Stomach (tissue), 4 donors: ENCODE measurements around the gene GRSF1.

Source experiments
- POLR2A ChIP-seq, 4 donors: fragments of 450-650 bp; IDR thresholded peaks; one replicate each; pipeline ENCODE4 v1.6.1; 2016; ENCODE audit warnings: antibody characterized with exemption in 4 of 4, control low read depth in 2 of 4, mild to moderate bottlenecking in 1 of 4, moderate library complexity in 1 of 4
- POLR2AphosphoS5 ChIP-seq, 3 donors: sonication (generic); formaldehyde crosslinking; IDR thresholded peaks; one replicate each; pipeline ENCODE4 v1.6.1; 2016; ENCODE audit warnings: antibody characterized with exemption in 3 of 3
- TF ChIP-seq, protein P1 (sequence below), 7 experiments: fragments of 450-650 bp in 4 of 7; fragments of 200-600 bp in 3 of 7; sonication (generic) in 3 of 7; IDR thresholded peaks; one replicate each; pipeline ENCODE4 v1.5.1; 2016 to 2019; ENCODE audit warnings: antibody characterized with exemption in 7 of 7, control low read depth in 2 of 7, mild to moderate bottlenecking in 1 of 7

DNA sequence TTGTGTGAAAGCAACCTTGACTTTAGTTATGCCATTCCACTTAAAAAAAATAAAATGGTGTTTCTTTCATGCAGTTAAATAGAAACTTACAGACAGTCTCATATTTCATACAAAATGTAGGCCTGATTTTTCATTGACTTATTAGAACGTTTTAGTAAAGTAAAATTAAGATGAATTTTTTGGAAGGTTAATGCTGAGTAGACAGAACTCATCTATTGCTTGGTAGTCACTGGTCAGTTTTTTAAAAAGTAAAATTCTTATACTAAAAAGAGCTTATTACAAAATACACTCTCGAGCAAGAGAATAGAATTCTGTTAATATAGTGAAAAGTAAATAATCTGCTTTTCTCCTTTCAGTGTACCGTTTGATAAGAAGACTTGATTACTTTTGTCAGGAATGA, 41.0 kb upstream of the GRSF1 start:
- TF ChIP-seq, protein P1, sequence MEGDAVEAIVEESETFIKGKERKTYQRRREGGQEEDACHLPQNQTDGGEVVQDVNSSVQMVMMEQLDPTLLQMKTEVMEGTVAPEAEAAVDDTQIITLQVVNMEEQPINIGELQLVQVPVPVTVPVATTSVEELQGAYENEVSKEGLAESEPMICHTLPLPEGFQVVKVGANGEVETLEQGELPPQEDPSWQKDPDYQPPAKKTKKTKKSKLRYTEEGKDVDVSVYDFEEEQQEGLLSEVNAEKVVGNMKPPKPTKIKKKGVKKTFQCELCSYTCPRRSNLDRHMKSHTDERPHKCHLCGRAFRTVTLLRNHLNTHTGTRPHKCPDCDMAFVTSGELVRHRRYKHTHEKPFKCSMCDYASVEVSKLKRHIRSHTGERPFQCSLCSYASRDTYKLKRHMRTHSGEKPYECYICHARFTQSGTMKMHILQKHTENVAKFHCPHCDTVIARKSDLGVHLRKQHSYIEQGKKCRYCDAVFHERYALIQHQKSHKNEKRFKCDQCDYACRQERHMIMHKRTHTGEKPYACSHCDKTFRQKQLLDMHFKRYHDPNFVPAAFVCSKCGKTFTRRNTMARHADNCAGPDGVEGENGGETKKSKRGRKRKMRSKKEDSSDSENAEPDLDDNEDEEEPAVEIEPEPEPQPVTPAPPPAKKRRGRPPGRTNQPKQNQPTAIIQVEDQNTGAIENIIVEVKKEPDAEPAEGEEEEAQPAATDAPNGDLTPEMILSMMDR (IDR thresholded peaks at IDR 0.05) = no peak
- no peak for TF ChIP-seq POLR2A (IDR thresholded peaks at IDR 0.05)
- TF ChIP-seq POLR2AphosphoS5 (IDR thresholded peaks at IDR 0.05) = no peak
